Hepatocyte (in vitro differentiated cells): Measurements from ENCODE around the gene ZMYND8. TPM values are rescaled to one million over a fixed set of nuclear protein-coding genes. Genes with fewer than 3 reads are reported as not detected.
A peak's percentile ranks its signal among the peaks of the same experiment; 100 is the strongest.

Experiments used
- DNase-seq: peaks from one replicate; pipeline ENCODE4 v3.0.0-alpha.2; 2016; ENCODE audit warnings: low spot score
- H2AFZ ChIP-seq: fragments of 200-600 bp; sonication (generic); 2 replicates; pipeline ENCODE4 v1.6.0; 2016; ENCODE audit warnings: antibody characterized with exemption, mild to moderate bottlenecking
- H3K27ac ChIP-seq: fragments of 200-600 bp; sonication (generic); 2 replicates; pipeline ENCODE4 v1.5.1; 2016; ENCODE audit warnings: mild to moderate bottlenecking
- H3K27me3 ChIP-seq: fragments of 200-600 bp; sonication (generic); 2 replicates; pipeline ENCODE4 v1.6.1; 2016
- H3K36me3 ChIP-seq: fragments of 200-600 bp; sonication (generic); replicated peaks from 2 replicates; pipeline ENCODE4 v1.5.1; 2016; ENCODE audit warnings: low read depth; ENCODE audit not compliant: insufficient read depth
- H3K4me1 ChIP-seq: fragments of 200-600 bp; sonication (generic); 2 replicates; pipeline ENCODE4 v1.5.1; 2016; ENCODE audit warnings: mild to moderate bottlenecking, moderate library complexity; ENCODE audit not compliant: insufficient read depth
- H3K4me2 ChIP-seq: fragments of 200-600 bp; sonication (generic); 2 replicates; pipeline ENCODE4 v1.6.0; 2016
- H3K4me3 ChIP-seq: fragments of 200-600 bp; sonication (generic); 2 replicates; pipeline ENCODE4 v1.5.1; 2016; ENCODE audit warnings: mild to moderate bottlenecking
- H3K79me2 ChIP-seq: fragments of 200-600 bp; sonication (generic); 2 replicates; pipeline ENCODE4 v1.6.0; 2017; ENCODE audit warnings: mild to moderate bottlenecking
- H3K9me2 ChIP-seq: fragments of 200-600 bp; sonication (generic); replicated peaks from 2 replicates; pipeline ENCODE4 v1.6.0; 2017; ENCODE audit warnings: mild to moderate bottlenecking; ENCODE audit not compliant: insufficient read depth
- H3K9me3 ChIP-seq: fragments of 200-600 bp; sonication (generic); 2 replicates; pipeline ENCODE4 v1.5.1; 2016; ENCODE audit warnings: low read depth, mild to moderate bottlenecking
- H4K20me1 ChIP-seq: fragments of 200-600 bp; sonication (generic); 2 replicates; pipeline ENCODE4 v1.6.0; 2016; ENCODE audit warnings: mild to moderate bottlenecking; ENCODE audit not compliant: insufficient read depth, poor library complexity, severe bottlenecking
- EZH2 ChIP-seq: fragments of 200-600 bp; sonication (generic); IDR thresholded peaks from 2 replicates; pipeline ENCODE4 v1.6.1; 2016; ENCODE audit warnings: antibody characterized with exemption, mild to moderate bottlenecking, borderline replicate concordance
- EZH2phosphoT487 ChIP-seq: fragments of 200-600 bp; sonication (generic); IDR thresholded peaks from one replicate; pipeline ENCODE4 v1.6.1; 2018; ENCODE audit warnings: antibody characterized with exemption, mild to moderate bottlenecking, low read depth, moderate library complexity; ENCODE audit not compliant: unreplicated experiment, severe bottlenecking
- WGBS: methylation state at CpG from one replicate; pipeline ENCODE4 v1.1.6; 2016; ENCODE audit warnings: low lambda C conversion rate; ENCODE audit errors: missing lambda C conversion rate; 5-methylcytosine and 5-hydroxymethylcytosine counted together
- polyA plus RNA-seq: library from polyadenylated mRNA; unstranded; fragments of >200 nt; fragmentation: Nextera tagmentation; extraction: Ambion mirVana; gene quantifications from 2 replicates; pipeline ENCODE4 v1.2.1, GENCODE V29; 2016
- total RNA-seq: library from RNA; depleted of rRNA; stranded (reverse); fragments of >200 nt; gene quantifications from 2 replicates; pipeline ENCODE4 v1.2.3, GENCODE V29; 2014
- TF ChIP-seq, protein P1 (sequence below): fragments of 200-600 bp; sonication (generic); IDR thresholded peaks from 2 replicates; pipeline ENCODE4 v1.5.1; 2016; ENCODE audit warnings: antibody characterized with exemption, mild to moderate bottlenecking; ENCODE audit not compliant: poor library complexity

Gene ZMYND8
- total and polyA plus RNA-seq, 2 experiments from 2014 or later = 30.3 to 34.3 TPM

DNA sequence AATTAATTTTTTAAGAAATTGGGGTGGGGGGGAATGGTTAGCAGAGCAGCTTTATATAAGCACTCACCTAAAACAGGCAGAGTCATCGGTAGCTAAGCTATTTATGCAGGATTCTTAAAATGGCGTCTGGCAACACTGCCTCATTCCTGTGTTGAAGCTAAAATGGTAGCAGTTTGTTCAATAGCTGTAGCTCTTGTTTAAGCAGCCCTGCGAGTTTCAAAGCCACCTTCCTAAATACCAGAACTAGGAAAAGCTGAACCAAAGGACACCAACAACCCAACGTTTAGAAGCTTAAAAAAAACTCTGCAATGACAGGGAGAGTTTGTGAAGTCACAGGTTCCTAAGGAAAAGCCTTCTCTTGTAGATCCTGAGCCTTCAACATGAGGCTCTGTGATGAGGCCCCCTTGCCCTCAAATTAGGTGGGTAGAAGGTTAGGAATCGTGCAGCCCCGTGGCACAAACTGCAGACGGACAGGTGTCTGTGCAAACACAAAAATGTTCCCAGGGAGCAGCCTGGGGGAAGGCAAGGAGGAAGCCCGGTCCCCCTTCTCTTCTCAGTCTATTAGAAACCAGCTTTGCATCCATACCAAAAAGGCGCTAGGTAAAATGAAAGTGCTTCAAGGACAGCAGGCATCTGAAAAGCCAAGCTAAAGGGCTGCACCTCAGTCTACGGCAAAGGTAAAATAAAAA lies 4.7 kb downstream of the ZMYND8 start:
- Histone ChIP-seq H4K20me1 (no peaks in the 10 kb centered on the region), H3K9me2 (no peaks in the 10 kb centered on the region), H3K27ac (peak overlapping the region; percentile 100), H3K4me1 (peaks cover 95% of the 10 kb centered on the region), H3K36me3 (no peaks in the 10 kb centered on the region), H3K9me3 (no peaks in the 10 kb centered on the region), H3K4me2 (peak overlapping the region; percentile 80), H3K27me3 (no peaks in the 10 kb centered on the region), H2AFZ (peak overlapping the region; percentile 52), H3K79me2 (peaks cover 96% of the 10 kb centered on the region), H3K4me3 (peak overlapping the region; percentile 18)
- TF ChIP-seq EZH2 (no peak), EZH2phosphoT487 (no peak)
- TF ChIP-seq, protein P1, sequence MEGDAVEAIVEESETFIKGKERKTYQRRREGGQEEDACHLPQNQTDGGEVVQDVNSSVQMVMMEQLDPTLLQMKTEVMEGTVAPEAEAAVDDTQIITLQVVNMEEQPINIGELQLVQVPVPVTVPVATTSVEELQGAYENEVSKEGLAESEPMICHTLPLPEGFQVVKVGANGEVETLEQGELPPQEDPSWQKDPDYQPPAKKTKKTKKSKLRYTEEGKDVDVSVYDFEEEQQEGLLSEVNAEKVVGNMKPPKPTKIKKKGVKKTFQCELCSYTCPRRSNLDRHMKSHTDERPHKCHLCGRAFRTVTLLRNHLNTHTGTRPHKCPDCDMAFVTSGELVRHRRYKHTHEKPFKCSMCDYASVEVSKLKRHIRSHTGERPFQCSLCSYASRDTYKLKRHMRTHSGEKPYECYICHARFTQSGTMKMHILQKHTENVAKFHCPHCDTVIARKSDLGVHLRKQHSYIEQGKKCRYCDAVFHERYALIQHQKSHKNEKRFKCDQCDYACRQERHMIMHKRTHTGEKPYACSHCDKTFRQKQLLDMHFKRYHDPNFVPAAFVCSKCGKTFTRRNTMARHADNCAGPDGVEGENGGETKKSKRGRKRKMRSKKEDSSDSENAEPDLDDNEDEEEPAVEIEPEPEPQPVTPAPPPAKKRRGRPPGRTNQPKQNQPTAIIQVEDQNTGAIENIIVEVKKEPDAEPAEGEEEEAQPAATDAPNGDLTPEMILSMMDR = no peak
- DNase-seq = no peak
- WGBS = 22% methylated on average over 10 of the region's 10 CpGs

DNA sequence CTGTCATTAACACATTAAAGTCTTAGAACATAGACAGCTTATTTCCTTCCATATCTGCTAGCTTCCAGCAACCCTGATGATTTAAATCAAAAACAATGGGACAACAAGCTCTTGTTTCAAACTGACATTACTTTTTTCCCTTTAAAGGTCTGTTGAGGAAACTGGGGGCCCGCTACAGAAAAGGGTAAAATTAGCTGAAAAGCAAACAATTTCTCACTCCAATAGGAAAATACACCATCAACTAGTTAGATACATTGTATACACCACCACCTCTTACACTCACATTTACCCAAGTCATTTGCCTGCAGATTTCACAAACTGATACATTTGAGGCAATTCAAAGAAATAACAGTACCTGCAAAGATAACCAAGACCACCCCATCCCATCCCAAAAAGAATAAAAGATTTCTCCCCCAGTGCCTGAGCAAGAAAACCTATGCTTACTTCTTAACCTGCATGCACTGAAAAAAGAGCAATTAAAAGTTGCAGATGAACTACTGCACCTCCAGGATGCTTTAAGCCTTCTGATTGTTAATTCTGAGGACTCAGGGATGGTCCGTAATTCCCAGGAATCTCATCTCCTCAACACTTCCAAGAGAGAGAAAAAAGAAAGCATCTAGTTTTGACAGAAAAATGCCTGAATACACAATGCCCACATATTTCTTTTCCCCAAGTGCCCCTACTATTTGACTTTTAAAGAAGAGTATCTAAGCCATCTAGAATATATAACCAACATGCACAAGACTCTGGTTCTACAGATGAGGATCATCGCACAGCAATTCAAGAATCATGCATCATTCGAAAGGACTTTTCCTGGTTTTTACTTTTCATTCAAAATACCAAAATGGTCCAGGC lies 5.6 kb downstream of the ZMYND8 start:
- Histone ChIP-seq H3K27ac (peak overlapping the region; percentile 100), H2AFZ (peak overlapping the region; percentile 52), H3K4me2 (peak overlapping the region; percentile 80), H3K9me3 (no peaks in the 10 kb centered on the region), H3K9me2 (no peaks in the 10 kb centered on the region), H3K79me2 (peaks cover 100% of the 10 kb centered on the region), H3K27me3 (no peaks in the 10 kb centered on the region), H3K36me3 (no peaks in the 10 kb centered on the region), H3K4me3 (peak overlapping the region; percentile 5), H3K4me1 (peaks cover 89% of the 10 kb centered on the region), H4K20me1 (no peaks in the 10 kb centered on the region)
- 75% methylated on average over 4 of the region's 4 CpGs for WGBS
- TF ChIP-seq, protein P1 = no peak
- TF ChIP-seq EZH2phosphoT487 (no peak), EZH2 (no peak)
- DNase-seq = no peak

DNA sequence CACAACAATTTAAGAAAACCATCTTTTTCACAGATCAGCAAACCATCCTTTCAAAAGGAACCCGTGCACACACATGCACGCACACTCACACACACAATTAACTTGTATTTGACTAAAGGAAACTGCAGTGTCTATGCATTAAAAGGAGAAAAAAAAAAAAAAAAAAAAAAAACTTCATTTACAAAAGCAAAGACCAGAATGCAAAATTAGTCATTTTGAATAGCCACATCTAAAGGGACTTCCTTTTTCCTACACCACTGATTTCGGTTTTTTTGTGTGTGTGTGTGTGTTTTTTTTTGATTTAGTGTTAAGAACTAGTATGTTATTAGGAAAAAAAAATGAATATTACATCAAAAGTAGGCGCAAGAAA lies 6.3 kb downstream of the ZMYND8 start:
- peaks cover 100% of the 10 kb centered on the region for H3K79me2 ChIP-seq
- 58% methylated on average over 4 of the region's 4 CpGs for WGBS
- peak overlapping the region; percentile 100 for H3K27ac ChIP-seq
- no peaks in the 10 kb centered on the region for H3K27me3 ChIP-seq
- H3K4me1 ChIP-seq = peaks cover 81% of the 10 kb centered on the region
- DNase-seq = no peak
- TF ChIP-seq EZH2phosphoT487 (no peak), EZH2 (no peak)
- TF ChIP-seq, protein P1 = no peak
- no peak overlapping the region for H2AFZ ChIP-seq
- H3K4me2 ChIP-seq = peak overlapping the region; percentile 80
- no peak overlapping the region for H3K4me3 ChIP-seq
- no peaks in the 10 kb centered on the region for H3K9me2 ChIP-seq
- H3K36me3 ChIP-seq = no peaks in the 10 kb centered on the region
- H3K9me3 ChIP-seq = no peaks in the 10 kb centered on the region
- no peaks in the 10 kb centered on the region for H4K20me1 ChIP-seq
